ENCODE measurements around the gene STK25.

DNA sequence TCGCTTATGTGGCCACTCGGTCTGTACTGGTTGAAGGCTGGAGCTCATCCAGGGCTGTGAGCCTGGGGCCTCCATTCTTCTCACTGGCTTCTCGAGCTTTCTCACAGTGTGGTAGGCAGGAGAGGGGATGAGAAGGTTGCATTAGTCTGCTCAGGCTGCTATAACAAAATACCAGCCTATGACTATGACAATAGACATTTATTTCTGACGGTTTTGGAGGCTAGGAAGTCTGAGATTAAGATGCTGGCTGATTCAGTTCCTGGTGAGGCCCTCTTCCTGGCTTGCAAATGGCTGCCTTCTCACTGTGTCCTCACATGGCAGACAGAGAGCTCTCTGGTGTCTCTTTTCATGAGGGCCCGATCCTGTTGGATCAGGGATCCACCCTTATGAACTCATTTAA is 6.2 kb upstream of the STK25 start:
- no peak for TF ChIP-seq TCF12 (IDR thresholded peaks at IDR 0.05; ENCODE audit: low read depth, low read length)
- TF ChIP-seq POLR2A (IDR thresholded peaks at IDR 0.05; ENCODE audit: control extremely low read depth in 1 of 2, low read depth in 2 of 2, low read length in 2 of 2) = no peak
